Measurements from ENCODE around the gene ARL13B.

DNA sequence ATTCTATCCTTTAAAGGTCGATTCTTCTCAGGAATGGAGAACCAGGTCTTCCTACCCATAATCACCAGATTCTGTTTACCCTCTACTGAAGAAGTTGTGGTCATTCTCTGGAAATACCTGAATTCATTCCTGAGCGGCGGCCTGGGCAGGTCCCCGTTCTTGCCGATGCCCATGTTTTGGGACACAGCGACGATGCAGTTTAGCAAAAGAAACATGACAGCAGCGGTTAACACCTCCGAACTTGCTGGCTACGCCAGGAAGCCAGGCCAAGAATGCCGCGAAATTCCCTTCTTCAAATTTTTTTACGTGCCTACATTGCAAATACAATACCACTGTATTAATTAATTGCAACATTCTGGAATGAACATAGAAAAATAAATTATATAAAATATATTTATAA, 81.3 kb downstream of the ARL13B start:
- TF ChIP-seq GATA2 (IDR thresholded peaks at IDR 0.05; ENCODE audit: low read depth, low read length): no peak
- no peak for TF ChIP-seq GATA3 (IDR thresholded peaks at IDR 0.05; ENCODE audit: low read depth, low read length)

Measured in SH-SY5Y (cell line).